Bronchial epithelial cell (primary cell): Measurements from ENCODE around the gene TMEM218. TPM values are rescaled to one million over a fixed set of nuclear protein-coding genes. Genes with fewer than 3 reads are reported as not detected.

Source experiments
- DNase-seq: peaks from one replicate; pipeline ENCODE4 v3.0.0-alpha.2; 2010; ENCODE audit warnings: low read depth
- FAIRE-seq: peaks from 2 replicates; lab custom pipeline; 2011; peaks lifted over from hg19 to GRCh38; lab: Jason Lieb, UNC
- H3K27me3 ChIP-seq: 2 replicates; pipeline ENCODE4 v1.5.1; 2011; ENCODE audit warnings: low read length; ENCODE audit not compliant: control insufficient read depth, insufficient read depth
- H3K36me3 ChIP-seq: 2 replicates; pipeline ENCODE4 v1.5.1; 2011; ENCODE audit warnings: low read length; ENCODE audit not compliant: control insufficient read depth, insufficient read depth
- H3K4me3 ChIP-seq: 2 replicates; pipeline ENCODE4 v1.5.1; 2011; ENCODE audit warnings: mild to moderate bottlenecking, low read depth, low read length, control low read depth
- CTCF ChIP-seq: IDR thresholded peaks from 2 replicates; pipeline ENCODE4 v1.5.1; 2011; ENCODE audit warnings: mild to moderate bottlenecking, moderate library complexity, low read length, control low read depth, inconsistent platforms; ENCODE audit not compliant: insufficient read depth, severe bottlenecking
- total RNA-seq: library from RNA; depleted of rRNA; stranded (reverse); fragments of >200 nt; gene quantifications from 2 replicates; pipeline ENCODE4 v1.2.1, GENCODE V29; 2014

Gene TMEM218
- total RNA-seq, 1 donor from 2014 or later = 28.4 TPM

GRCh38 chr11:125124618-125124992 lies 13.2 kb upstream of the TMEM218 start:
- no peak for FAIRE-seq
- Histone ChIP-seq H3K4me3 (no peak overlapping the region), H3K36me3 (no peaks in the 10 kb centered on the region), H3K27me3 (no peaks in the 10 kb centered on the region)
- no peak for TF ChIP-seq CTCF
- no peak for DNase-seq

DNA sequence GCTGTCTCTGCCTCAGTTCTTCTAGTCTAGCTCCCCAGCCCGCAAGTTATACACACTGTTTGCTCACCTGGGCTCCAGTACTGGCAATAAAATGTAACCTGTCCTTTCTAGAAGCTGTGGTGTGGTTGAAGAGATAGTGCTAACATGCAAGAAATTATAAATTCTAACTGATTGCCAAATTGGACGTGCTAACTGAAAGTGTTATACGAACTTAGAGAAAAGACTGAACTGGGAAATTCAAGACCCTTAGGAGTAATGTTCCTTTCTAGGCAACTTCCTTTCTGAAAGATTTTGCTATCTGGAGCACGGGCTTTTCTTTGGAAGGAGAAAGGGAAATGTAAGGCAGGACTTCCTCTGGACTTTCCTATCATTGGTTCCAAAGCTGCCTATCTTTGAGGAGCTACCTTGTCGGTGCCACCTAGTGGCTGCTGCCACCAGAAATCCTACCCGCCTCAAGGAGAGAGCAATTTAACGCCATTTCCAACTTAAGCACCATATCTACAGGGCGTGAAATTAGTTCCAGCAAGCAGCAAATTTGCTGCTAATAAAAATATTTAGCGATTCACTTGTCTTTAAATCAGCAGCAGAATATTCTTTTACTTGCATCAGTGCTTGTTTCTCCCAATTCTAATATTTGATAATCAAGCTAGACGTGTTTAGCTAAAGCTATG lies 12.7 kb upstream of the TMEM218 start:
- Histone ChIP-seq H3K27me3 (no peaks in the 10 kb centered on the region), H3K36me3 (no peaks in the 10 kb centered on the region), H3K4me3 (no peak overlapping the region)
- FAIRE-seq (no peak), DNase-seq (peak; percentile 52)
- TF ChIP-seq CTCF = peak; percentile 43

GRCh38 chr11:125123194-125123946 lies 11.9 kb upstream of the TMEM218 start:
- FAIRE-seq (no peak), DNase-seq (no peak)
- Histone ChIP-seq H3K4me3 (no peak overlapping the region), H3K36me3 (no peaks in the 10 kb centered on the region), H3K27me3 (no peaks in the 10 kb centered on the region)
- no peak for TF ChIP-seq CTCF

- Histone ChIP-seq H3K4me3 (no peak overlapping the region), H3K27me3 (no peaks in the 10 kb centered on the region), H3K36me3 (no peaks in the 10 kb centered on the region)
- DNase-seq (no peak), FAIRE-seq (no peak)
- TF ChIP-seq CTCF = no peak
Measured at GRCh38 chr11:125117429-125117828, 6.0 kb upstream of the TMEM218 start.

GRCh38 chr11:125114518-125114917 lies 3.1 kb upstream of the TMEM218 start:
- TF ChIP-seq CTCF = peak; percentile 15
- no peaks in the 10 kb centered on the region for H3K27me3 ChIP-seq
- FAIRE-seq = no peak
- DNase-seq = no peak
- H3K4me3 ChIP-seq = no peak overlapping the region
- H3K36me3 ChIP-seq = no peaks in the 10 kb centered on the region
